Hepatocyte (in vitro differentiated cells): ENCODE results near the gene PTPRK. TPM values are rescaled to one million over a fixed set of nuclear protein-coding genes. Genes with fewer than 3 reads are reported as not detected.

Source experiments
- DNase-seq: peaks from one replicate; pipeline ENCODE4 v3.0.0-alpha.2; 2016; ENCODE audit warnings: low spot score
- H2AFZ ChIP-seq: fragments of 200-600 bp; sonication (generic); 2 replicates; pipeline ENCODE4 v1.6.0; 2016; ENCODE audit warnings: antibody characterized with exemption, mild to moderate bottlenecking
- H3K27ac ChIP-seq: fragments of 200-600 bp; sonication (generic); 2 replicates; pipeline ENCODE4 v1.5.1; 2016; ENCODE audit warnings: mild to moderate bottlenecking
- H3K27me3 ChIP-seq: fragments of 200-600 bp; sonication (generic); 2 replicates; pipeline ENCODE4 v1.6.1; 2016
- H3K36me3 ChIP-seq: fragments of 200-600 bp; sonication (generic); replicated peaks from 2 replicates; pipeline ENCODE4 v1.5.1; 2016; ENCODE audit warnings: low read depth; ENCODE audit not compliant: insufficient read depth
- H3K4me1 ChIP-seq: fragments of 200-600 bp; sonication (generic); 2 replicates; pipeline ENCODE4 v1.5.1; 2016; ENCODE audit warnings: mild to moderate bottlenecking, moderate library complexity; ENCODE audit not compliant: insufficient read depth
- H3K4me2 ChIP-seq: fragments of 200-600 bp; sonication (generic); 2 replicates; pipeline ENCODE4 v1.6.0; 2016
- H3K4me3 ChIP-seq: fragments of 200-600 bp; sonication (generic); 2 replicates; pipeline ENCODE4 v1.5.1; 2016; ENCODE audit warnings: mild to moderate bottlenecking
- H3K79me2 ChIP-seq: fragments of 200-600 bp; sonication (generic); 2 replicates; pipeline ENCODE4 v1.6.0; 2017; ENCODE audit warnings: mild to moderate bottlenecking
- H3K9me2 ChIP-seq: fragments of 200-600 bp; sonication (generic); replicated peaks from 2 replicates; pipeline ENCODE4 v1.6.0; 2017; ENCODE audit warnings: mild to moderate bottlenecking; ENCODE audit not compliant: insufficient read depth
- H3K9me3 ChIP-seq: fragments of 200-600 bp; sonication (generic); 2 replicates; pipeline ENCODE4 v1.5.1; 2016; ENCODE audit warnings: low read depth, mild to moderate bottlenecking
- H4K20me1 ChIP-seq: fragments of 200-600 bp; sonication (generic); 2 replicates; pipeline ENCODE4 v1.6.0; 2016; ENCODE audit warnings: mild to moderate bottlenecking; ENCODE audit not compliant: insufficient read depth, poor library complexity, severe bottlenecking
- EZH2 ChIP-seq: fragments of 200-600 bp; sonication (generic); IDR thresholded peaks from 2 replicates; pipeline ENCODE4 v1.6.1; 2016; ENCODE audit warnings: antibody characterized with exemption, mild to moderate bottlenecking, borderline replicate concordance
- EZH2phosphoT487 ChIP-seq: fragments of 200-600 bp; sonication (generic); IDR thresholded peaks from one replicate; pipeline ENCODE4 v1.6.1; 2018; ENCODE audit warnings: antibody characterized with exemption, mild to moderate bottlenecking, low read depth, moderate library complexity; ENCODE audit not compliant: unreplicated experiment, severe bottlenecking
- WGBS: methylation state at CpG from one replicate; pipeline ENCODE4 v1.1.6; 2016; ENCODE audit warnings: low lambda C conversion rate; ENCODE audit errors: missing lambda C conversion rate; 5-methylcytosine and 5-hydroxymethylcytosine counted together
- polyA plus RNA-seq: library from polyadenylated mRNA; unstranded; fragments of >200 nt; fragmentation: Nextera tagmentation; extraction: Ambion mirVana; gene quantifications from 2 replicates; pipeline ENCODE4 v1.2.1, GENCODE V29; 2016
- total RNA-seq: library from RNA; depleted of rRNA; stranded (reverse); fragments of >200 nt; gene quantifications from 2 replicates; pipeline ENCODE4 v1.2.3, GENCODE V29; 2014
- TF ChIP-seq, protein P1 (sequence below): fragments of 200-600 bp; sonication (generic); IDR thresholded peaks from 2 replicates; pipeline ENCODE4 v1.5.1; 2016; ENCODE audit warnings: antibody characterized with exemption, mild to moderate bottlenecking; ENCODE audit not compliant: poor library complexity

PTPRK gene
- total and polyA plus RNA-seq, 2 experiments from 2014 or later, result 42.0 to 80.2 TPM

DNA sequence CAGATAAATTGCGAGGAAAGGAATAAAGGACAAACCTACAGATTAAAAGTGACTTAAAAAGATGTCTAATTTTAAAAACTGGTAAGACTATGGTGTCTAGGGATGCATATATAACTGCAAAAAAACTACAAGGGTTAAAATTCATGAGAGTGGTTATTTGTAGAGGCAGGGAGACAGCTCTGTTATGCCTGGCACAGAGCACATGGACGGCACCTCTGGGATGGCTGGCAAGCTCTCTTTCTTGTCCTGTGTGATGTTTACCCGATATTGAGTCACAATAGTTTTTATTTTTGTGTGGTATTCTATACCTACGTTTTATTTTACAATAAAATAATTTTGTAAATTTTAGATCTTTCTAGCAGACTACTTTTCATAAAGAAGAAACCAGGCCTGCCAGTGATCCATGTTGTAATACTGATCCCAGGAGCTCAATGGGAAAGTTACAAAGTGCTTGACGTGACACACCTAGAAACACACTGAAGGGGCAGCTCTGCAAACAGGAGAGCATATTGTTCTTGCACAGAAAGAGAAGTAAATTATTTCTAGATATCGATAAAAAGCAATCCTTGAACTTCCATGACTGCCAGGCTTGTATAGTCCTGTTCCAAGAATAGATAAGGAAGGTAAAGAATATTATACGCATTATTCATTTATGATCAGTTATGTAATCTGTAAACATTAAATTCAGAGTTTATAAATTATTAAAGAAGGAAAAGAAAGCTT is 290.0 kb downstream of the PTPRK start:
- DNase-seq, result no peak
- Histone ChIP-seq H3K27ac (no peak overlapping the region), H3K4me2 (no peak overlapping the region), H3K27me3 (no peaks in the 10 kb centered on the region), H3K4me3 (no peak overlapping the region), H3K36me3 (no peaks in the 10 kb centered on the region), H3K9me3 (no peaks in the 10 kb centered on the region), H3K4me1 (no peaks in the 10 kb centered on the region), H3K9me2 (no peaks in the 10 kb centered on the region), H4K20me1 (no peaks in the 10 kb centered on the region), H3K79me2 (peaks cover 2% of the 10 kb centered on the region), H2AFZ (no peak overlapping the region)
- WGBS, result 84% methylated on average over 7 of the region's 7 CpGs
- TF ChIP-seq, protein P1, sequence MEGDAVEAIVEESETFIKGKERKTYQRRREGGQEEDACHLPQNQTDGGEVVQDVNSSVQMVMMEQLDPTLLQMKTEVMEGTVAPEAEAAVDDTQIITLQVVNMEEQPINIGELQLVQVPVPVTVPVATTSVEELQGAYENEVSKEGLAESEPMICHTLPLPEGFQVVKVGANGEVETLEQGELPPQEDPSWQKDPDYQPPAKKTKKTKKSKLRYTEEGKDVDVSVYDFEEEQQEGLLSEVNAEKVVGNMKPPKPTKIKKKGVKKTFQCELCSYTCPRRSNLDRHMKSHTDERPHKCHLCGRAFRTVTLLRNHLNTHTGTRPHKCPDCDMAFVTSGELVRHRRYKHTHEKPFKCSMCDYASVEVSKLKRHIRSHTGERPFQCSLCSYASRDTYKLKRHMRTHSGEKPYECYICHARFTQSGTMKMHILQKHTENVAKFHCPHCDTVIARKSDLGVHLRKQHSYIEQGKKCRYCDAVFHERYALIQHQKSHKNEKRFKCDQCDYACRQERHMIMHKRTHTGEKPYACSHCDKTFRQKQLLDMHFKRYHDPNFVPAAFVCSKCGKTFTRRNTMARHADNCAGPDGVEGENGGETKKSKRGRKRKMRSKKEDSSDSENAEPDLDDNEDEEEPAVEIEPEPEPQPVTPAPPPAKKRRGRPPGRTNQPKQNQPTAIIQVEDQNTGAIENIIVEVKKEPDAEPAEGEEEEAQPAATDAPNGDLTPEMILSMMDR, result no peak
- no peak for TF ChIP-seq EZH2
- TF ChIP-seq EZH2phosphoT487, result no peak

DNA sequence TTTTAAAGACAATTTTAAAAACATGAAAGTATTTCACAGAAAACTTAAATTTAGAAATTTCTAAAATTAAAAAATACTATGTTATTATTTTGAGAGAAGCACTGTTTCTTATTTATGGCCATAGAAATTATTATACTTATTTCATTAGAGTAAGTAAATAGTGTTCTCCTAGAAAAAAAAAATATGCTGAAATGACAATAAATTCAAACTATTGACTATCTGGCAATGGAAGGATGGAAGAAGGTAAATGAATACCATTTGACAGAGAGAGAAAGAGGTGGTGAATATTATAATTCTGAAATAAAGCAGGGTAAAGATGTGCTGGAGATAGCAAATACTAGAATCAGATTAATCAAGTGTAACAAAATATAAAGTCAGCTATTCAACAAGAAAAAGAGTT is 294.8 kb downstream of the PTPRK start:
- TF ChIP-seq EZH2phosphoT487 (no peak), EZH2 (no peak)
- TF ChIP-seq, protein P1, result no peak
- H3K79me2 ChIP-seq, result peaks cover 2% of the 10 kb centered on the region
- H3K4me3 ChIP-seq, result no peak overlapping the region
- H3K9me2 ChIP-seq, result no peaks in the 10 kb centered on the region
- no peak overlapping the region for H3K27ac ChIP-seq
- DNase-seq, result no peak
- no peaks in the 10 kb centered on the region for H3K4me1 ChIP-seq
- no peaks in the 10 kb centered on the region for H3K9me3 ChIP-seq
- H3K36me3 ChIP-seq, result no peaks in the 10 kb centered on the region
- H3K4me2 ChIP-seq, result no peak overlapping the region
- H3K27me3 ChIP-seq, result no peaks in the 10 kb centered on the region
- H2AFZ ChIP-seq, result no peak overlapping the region
- no peaks in the 10 kb centered on the region for H4K20me1 ChIP-seq

DNA sequence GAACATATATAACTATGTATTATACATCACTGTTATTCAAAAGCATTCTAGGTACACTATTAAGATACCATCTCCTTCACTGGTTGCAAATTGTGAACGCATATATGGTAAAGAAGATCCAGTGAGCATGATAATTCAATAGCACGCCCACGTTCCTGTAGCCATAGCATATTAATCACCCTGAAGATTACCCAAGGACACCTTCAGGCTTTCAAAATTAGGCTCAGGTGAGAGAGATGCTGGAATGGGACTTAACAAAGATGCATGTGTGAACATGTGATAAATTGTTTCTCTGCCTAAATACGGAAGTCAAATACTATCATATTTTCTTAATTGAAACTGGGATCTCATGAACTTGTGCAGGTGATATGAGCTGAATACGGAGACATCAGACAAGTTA is 303.5 kb downstream of the PTPRK start:
- Histone ChIP-seq H3K4me2 (no peak overlapping the region), H3K79me2 (peaks cover 2% of the 10 kb centered on the region), H3K27me3 (no peaks in the 10 kb centered on the region), H3K36me3 (no peaks in the 10 kb centered on the region), H3K27ac (no peak overlapping the region), H4K20me1 (no peaks in the 10 kb centered on the region), H3K9me2 (no peaks in the 10 kb centered on the region), H3K9me3 (no peaks in the 10 kb centered on the region), H3K4me1 (no peaks in the 10 kb centered on the region), H2AFZ (no peak overlapping the region), H3K4me3 (no peak overlapping the region)
- TF ChIP-seq, protein P1, result no peak
- TF ChIP-seq EZH2 (no peak), EZH2phosphoT487 (no peak)
- no peak for DNase-seq
- WGBS, result 96% methylated on average over 5 of the region's 5 CpGs
